GM10266 (cell line): ENCODE measurements around the gene PCNX1.

ENCODE experiments used
- DNase-seq: peaks from one replicate; pipeline ENCODE4 v3.0.0; 2012; ENCODE audit errors: extremely low spot score
- CTCF ChIP-seq: IDR thresholded peaks from 2 replicates; pipeline ENCODE4 v1.5.1; 2012; ENCODE audit warnings: mild to moderate bottlenecking, low read depth; ENCODE audit not compliant: control insufficient read depth, insufficient read depth; ENCODE audit errors: missing control alignments

PCNX1 gene

GRCh38 chr14:71029236-71029781 lies 122.0 kb downstream of the PCNX1 start:
- DNase-seq, result no peak
- TF ChIP-seq CTCF, result no peak

- TF ChIP-seq CTCF, result no peak
- DNase-seq, result no peak
Observed at GRCh38 chr14:71031000-71031399, 123.7 kb downstream of the PCNX1 start.

- no peak for TF ChIP-seq CTCF
- DNase-seq, result no peak
Observed at GRCh38 chr14:71036433-71036832, 129.2 kb downstream of the PCNX1 start.

- TF ChIP-seq CTCF, result no peak
- DNase-seq, result no peak
Observed at GRCh38 chr14:71048393-71048792, 141.1 kb downstream of the PCNX1 start.

- no peak for DNase-seq
- no peak for TF ChIP-seq CTCF
Observed at GRCh38 chr14:71049435-71050133, 142.3 kb downstream of the PCNX1 start.

- DNase-seq, result no peak
- TF ChIP-seq CTCF, result peak; percentile 22
Observed at GRCh38 chr14:71050227-71050823, 143.1 kb downstream of the PCNX1 start.

- no peak for DNase-seq
- no peak for TF ChIP-seq CTCF
Observed at GRCh38 chr14:71054706-71055105, 147.4 kb downstream of the PCNX1 start.
